ENCODE data around the gene CDK9. TPM values are rescaled to one million over a fixed set of nuclear protein-coding genes. Genes with fewer than 3 reads are reported as not detected.

CDK9 gene
- total RNA-seq, 4 donors from 2014 or later, result 60.7 to 96.3 (median 70.7) TPM

DNA sequence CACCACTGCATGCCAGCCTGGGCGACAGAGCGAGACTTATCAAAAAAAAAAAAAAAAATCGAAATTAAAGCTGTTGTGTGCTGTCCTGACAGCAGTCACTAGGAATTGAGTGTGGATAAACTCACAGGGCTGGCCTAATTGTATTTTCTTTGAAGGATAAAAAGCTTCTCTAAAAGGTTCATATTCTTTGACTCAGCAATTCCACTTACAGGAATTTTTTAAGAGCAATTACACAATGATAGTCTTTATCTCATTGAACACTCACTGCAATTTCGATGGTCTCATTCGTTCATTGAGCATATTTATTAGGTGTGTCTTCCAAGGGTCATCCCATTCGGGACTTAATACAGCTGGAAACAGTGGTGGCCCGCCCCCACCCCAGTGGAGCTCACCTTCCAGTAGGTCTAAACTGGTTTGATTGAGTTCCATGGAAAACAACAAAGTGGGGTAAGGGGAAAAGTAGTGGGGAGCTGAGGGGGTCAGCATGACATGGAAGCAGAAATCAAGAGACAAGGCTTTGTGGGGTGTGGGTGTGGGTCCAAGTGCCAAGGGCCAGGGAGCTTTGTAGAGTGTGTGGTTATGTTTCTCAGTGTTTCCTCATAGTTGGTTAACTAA lies 6.7 kb downstream of the CDK9 start:
- DNase-seq (ENCODE audit: low spot score in 2 of 2), result no peak
- 75 to 79% methylated on average over 7 of the region's 7 CpGs for WGBS, 2 donors
- no peak overlapping the region for H3K4me3 ChIP-seq (ENCODE audit: low read depth, poor library complexity, severe bottlenecking)
- intact Hi-C loops (cut with DNase I; ENCODE audit: low total_unique reads), result no loop called here
- TF ChIP-seq POLR2A (IDR thresholded peaks at IDR 0.05), result no peak
- no peak for TF ChIP-seq CTCF (IDR thresholded peaks at IDR 0.05)

DNA sequence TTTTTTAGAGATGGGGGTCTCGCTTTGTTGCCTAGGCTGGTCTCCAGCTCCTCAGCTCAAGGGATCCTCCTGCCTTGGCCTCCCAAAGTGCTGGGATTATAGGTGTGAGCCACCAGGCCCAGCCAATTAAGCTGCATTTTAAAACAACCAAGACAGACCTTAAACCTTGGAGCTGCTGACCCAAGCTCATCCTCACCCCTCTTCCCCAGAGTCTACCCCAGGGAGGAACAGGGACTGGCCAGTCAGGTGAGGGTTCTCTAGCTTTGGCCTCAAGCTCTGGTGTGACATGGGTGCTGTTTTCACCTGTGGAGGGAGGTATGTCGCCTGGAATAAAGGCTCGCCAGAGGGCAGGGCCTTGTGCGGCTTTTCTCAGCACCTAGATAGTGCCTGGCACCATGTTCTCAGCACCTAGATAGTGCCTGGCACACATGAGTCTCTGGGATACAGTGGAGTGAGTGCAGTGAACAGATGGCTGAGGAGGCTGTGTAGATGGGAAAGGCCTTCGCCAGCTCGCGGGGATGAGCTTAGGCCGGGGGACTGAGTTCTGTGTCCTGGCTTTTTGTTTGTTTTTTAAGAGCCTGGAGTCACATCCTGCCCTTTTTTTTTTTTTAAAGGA lies 7.4 kb downstream of the CDK9 start:
- no peak for TF ChIP-seq CTCF (IDR thresholded peaks at IDR 0.05)
- TF ChIP-seq POLR2A (IDR thresholded peaks at IDR 0.05), result no peak
- 67 to 81% methylated on average over 7 to 8 of the region's 8 CpGs for whole genome bisulfite sequencing, 2 donors
- no peak overlapping the region for H3K4me3 ChIP-seq (ENCODE audit: low read depth, poor library complexity, severe bottlenecking)
- no peak for DNase-seq (ENCODE audit: low spot score in 2 of 2)
- intact Hi-C loops (cut with DNase I; ENCODE audit: low total_unique reads), result no loop called here

- intact Hi-C loops (cut with DNase I; ENCODE audit: low total_unique reads), result no loop called here
- H3K4me3 ChIP-seq (ENCODE audit: low read depth, poor library complexity, severe bottlenecking), result no peak overlapping the region
- DNase-seq (ENCODE audit: low spot score in 2 of 2), result no peak
- 72 to 73% methylated on average over 14 of the region's 14 CpGs for WGBS, 2 donors
- no peak for TF ChIP-seq POLR2A (IDR thresholded peaks at IDR 0.05)
Observed at GRCh38 chr9:127794001-127794791, 8.4 kb downstream of the CDK9 start.

DNA sequence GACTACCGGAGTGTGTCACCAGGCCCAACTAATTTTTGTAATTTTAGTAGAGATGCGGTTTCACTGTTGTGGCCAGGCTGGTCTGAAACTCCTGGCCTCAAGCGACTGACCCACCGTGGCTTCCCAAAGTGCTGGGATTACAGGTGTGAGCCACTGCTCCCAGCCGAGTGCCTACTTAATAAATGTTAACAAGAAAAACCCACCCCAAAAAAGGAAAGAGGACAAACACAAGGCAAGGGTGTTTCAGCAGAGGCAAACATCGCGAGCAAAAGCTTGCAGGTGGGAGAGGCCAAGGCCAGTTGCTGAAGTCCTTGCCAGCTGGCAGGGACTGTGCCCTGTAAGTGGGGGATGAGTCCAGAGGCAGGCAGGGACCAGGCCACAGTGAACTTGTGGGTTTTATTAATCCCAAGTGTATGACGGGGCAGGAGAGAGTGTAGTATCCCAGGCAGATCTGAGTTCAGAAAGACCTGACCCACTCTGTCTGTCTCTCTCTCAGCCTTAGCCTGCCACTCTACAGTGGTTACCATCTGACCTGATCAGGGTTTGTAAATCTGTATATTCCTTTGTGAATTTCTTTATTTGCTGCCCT lies 10.5 kb downstream of the CDK9 start:
- no peak for DNase-seq (ENCODE audit: low spot score in 2 of 2)
- intact Hi-C loops (cut with DNase I; ENCODE audit: low total_unique reads), result no loop called here

DNA sequence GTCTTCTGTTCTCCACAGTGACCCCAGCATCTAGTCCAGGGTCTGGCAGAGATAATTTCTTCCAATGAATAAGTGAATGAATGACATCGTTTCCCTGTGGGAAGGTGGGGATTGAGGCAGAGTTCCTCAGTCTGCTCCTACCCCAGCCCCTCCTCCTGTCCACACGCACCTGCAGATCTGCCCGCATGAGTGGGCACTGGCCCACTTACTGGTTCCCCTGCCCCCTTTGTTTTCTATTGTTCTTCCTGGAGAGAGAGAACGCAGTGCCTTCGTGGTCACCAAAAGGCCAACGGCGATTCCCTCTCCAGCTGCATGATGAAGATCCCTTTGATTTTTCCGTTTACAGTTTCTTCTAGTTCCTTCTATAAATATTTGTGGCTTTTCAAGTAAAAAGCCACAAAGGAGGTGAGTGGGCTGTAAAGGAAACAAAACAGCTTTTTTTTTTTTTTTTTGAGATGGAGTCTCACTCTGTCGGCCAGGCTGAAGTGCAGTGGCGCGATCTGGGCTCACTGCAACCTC lies 11.1 kb downstream of the CDK9 start:
- 55 to 60% methylated on average over 11 of the region's 11 CpGs for WGBS, 2 donors
- H3K4me3 ChIP-seq (ENCODE audit: low read depth, poor library complexity, severe bottlenecking), result no peak overlapping the region
- DNase-seq (ENCODE audit: low spot score in 2 of 2), result no peak
- no peak for TF ChIP-seq POLR2A (IDR thresholded peaks at IDR 0.05)
- intact Hi-C loops (cut with DNase I; ENCODE audit: low total_unique reads), result no loop called here

More for the DNA sequence above, 10.5 kb downstream of the CDK9 start:
- TF ChIP-seq POLR2A (IDR thresholded peaks at IDR 0.05) (no peak), CTCF (IDR thresholded peaks at IDR 0.05) (no peak)
- 49 to 53% methylated on average over 8 of the region's 8 CpGs for WGBS, 2 donors
- H3K4me3 ChIP-seq (ENCODE audit: low read depth, poor library complexity, severe bottlenecking), result no peak overlapping the region

- intact Hi-C loops (cut with DNase I; ENCODE audit: low total_unique reads), result no loop called here
- TF ChIP-seq POLR2A (IDR thresholded peaks at IDR 0.05) (no peak), CTCF (IDR thresholded peaks at IDR 0.05) (no peak)
- no peak overlapping the region for H3K4me3 ChIP-seq (ENCODE audit: low read depth, poor library complexity, severe bottlenecking)
- 21 to 26% methylated on average over 8 to 9 of the region's 10 CpGs for WGBS, 2 donors
- no peak for DNase-seq (ENCODE audit: low spot score in 2 of 2)
Observed at GRCh38 chr9:127801955-127802575, 16.2 kb downstream of the CDK9 start.
